ENCODE results near the gene PGBD2. TPM values are rescaled to one million over a fixed set of nuclear protein-coding genes. Genes with fewer than 3 reads are reported as not detected.

Gene PGBD2
- total RNA-seq, 1 donor from 2014 or later: 11.2 TPM

DNA sequence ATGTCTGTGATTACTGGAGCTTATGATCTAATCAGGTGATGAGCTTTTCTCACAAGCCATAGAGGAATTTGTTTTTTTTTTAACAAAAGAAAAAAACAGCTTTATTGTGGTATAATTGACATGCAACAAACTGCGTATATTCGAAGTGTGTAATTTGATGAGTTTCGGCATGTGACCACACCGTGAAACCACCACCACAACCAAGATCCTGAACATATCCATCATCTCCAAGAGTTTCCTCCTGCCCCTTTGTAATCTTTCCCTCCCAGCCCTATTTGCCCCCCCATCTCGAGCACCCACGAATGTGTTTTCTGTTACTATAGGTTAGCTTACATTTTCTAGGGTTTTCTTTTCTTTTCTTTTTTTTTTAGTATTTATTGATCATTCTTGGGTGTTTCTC lies 4.7 kb downstream of the PGBD2 start:
- Histone ChIP-seq H2AFZ (replicated peaks) (no peak overlapping the region), H3K27me3 (no peaks in the 10 kb centered on the region), H3K4me1 (peaks cover 17% of the 10 kb centered on the region), H3K9me3 (ENCODE audit: low read depth) (no peaks in the 10 kb centered on the region), H3K79me2 (ENCODE audit: low read depth) (peaks cover 62% of the 10 kb centered on the region), H3K36me3 (no peaks in the 10 kb centered on the region), H3K4me3 (no peak overlapping the region), H3F3A (ENCODE audit: low read depth) (peaks cover 15% of the 10 kb centered on the region), H3K27ac (no peak overlapping the region), H3K4me2 (no peak overlapping the region), H3K9ac (no peak overlapping the region), H4K20me1 (ENCODE audit: low read depth) (no peaks in the 10 kb centered on the region)
- Mint-ChIP-seq H3K9me3 (peaks cover 9% of the 10 kb centered on the region), H3K27ac (no peak overlapping the region), H3K36me3 (peaks cover 42% of the 10 kb centered on the region), H3K4me3 (no peak overlapping the region), H3K27me3 (ENCODE audit: insufficient read depth, low read depth) (peaks cover 4% of the 10 kb centered on the region), H3K4me1 (peaks cover 24% of the 10 kb centered on the region)
- DNase-seq (ENCODE audit: low spot score): no peak
- TF ChIP-seq EZH2phosphoT487 (IDR thresholded peaks at IDR 0.05): no peak
- TF ChIP-seq EZH2 (IDR thresholded peaks at IDR 0.05): no peak
- TF ChIP-seq, protein P1, sequence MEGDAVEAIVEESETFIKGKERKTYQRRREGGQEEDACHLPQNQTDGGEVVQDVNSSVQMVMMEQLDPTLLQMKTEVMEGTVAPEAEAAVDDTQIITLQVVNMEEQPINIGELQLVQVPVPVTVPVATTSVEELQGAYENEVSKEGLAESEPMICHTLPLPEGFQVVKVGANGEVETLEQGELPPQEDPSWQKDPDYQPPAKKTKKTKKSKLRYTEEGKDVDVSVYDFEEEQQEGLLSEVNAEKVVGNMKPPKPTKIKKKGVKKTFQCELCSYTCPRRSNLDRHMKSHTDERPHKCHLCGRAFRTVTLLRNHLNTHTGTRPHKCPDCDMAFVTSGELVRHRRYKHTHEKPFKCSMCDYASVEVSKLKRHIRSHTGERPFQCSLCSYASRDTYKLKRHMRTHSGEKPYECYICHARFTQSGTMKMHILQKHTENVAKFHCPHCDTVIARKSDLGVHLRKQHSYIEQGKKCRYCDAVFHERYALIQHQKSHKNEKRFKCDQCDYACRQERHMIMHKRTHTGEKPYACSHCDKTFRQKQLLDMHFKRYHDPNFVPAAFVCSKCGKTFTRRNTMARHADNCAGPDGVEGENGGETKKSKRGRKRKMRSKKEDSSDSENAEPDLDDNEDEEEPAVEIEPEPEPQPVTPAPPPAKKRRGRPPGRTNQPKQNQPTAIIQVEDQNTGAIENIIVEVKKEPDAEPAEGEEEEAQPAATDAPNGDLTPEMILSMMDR (IDR thresholded peaks at IDR 0.05): no peak

DNA sequence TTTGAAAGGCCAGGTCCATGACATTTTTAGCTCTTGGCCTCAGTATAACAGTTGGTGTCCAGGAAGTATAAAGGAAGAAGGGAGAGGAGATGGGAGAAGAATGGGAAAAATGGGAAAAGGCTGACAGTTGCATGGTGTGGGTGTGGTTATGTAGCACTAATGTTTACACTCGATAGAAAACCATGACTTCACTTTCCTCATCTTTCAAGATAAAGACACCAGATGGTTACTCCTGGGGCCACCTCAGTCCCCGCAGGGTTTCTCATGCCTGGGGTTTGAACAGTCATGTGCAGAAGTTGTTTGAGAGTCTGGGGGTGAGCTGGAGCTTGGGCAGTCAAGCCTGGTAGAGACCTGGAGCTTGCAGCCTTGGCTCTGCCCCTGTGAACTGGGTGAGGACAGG lies 7.9 kb downstream of the PGBD2 start:
- no peak overlapping the region for H3K9ac ChIP-seq
- TF ChIP-seq EZH2phosphoT487 (IDR thresholded peaks at IDR 0.05): no peak
- TF ChIP-seq, protein P1 (IDR thresholded peaks at IDR 0.05): no peak
- TF ChIP-seq EZH2 (IDR thresholded peaks at IDR 0.05): no peak
- H3K27me3 Mint-ChIP-seq (ENCODE audit: insufficient read depth, low read depth): peaks cover 2% of the 10 kb centered on the region
- no peak overlapping the region for H3K4me3 Mint-ChIP-seq
- H3K9me3 ChIP-seq (ENCODE audit: low read depth): no peaks in the 10 kb centered on the region
- no peaks in the 10 kb centered on the region for H3F3A ChIP-seq (ENCODE audit: low read depth)
- peaks cover 40% of the 10 kb centered on the region for H3K79me2 ChIP-seq (ENCODE audit: low read depth)
- no peaks in the 10 kb centered on the region for H3K27me3 ChIP-seq
- H3K27ac Mint-ChIP-seq: no peak overlapping the region
- H3K4me2 ChIP-seq: no peak overlapping the region
- DNase-seq (ENCODE audit: low spot score): no peak
- no peaks in the 10 kb centered on the region for H3K36me3 ChIP-seq
- H3K9me3 Mint-ChIP-seq: peaks cover 9% of the 10 kb centered on the region
- H3K4me3 ChIP-seq: no peak overlapping the region
- no peak overlapping the region for H2AFZ ChIP-seq (replicated peaks)
- H3K4me1 Mint-ChIP-seq: peaks cover 4% of the 10 kb centered on the region
- no peak overlapping the region for H3K27ac ChIP-seq
- H4K20me1 ChIP-seq (ENCODE audit: low read depth): no peaks in the 10 kb centered on the region
- peaks cover 54% of the 10 kb centered on the region for H3K36me3 Mint-ChIP-seq
- H3K4me1 ChIP-seq: no peaks in the 10 kb centered on the region

DNA sequence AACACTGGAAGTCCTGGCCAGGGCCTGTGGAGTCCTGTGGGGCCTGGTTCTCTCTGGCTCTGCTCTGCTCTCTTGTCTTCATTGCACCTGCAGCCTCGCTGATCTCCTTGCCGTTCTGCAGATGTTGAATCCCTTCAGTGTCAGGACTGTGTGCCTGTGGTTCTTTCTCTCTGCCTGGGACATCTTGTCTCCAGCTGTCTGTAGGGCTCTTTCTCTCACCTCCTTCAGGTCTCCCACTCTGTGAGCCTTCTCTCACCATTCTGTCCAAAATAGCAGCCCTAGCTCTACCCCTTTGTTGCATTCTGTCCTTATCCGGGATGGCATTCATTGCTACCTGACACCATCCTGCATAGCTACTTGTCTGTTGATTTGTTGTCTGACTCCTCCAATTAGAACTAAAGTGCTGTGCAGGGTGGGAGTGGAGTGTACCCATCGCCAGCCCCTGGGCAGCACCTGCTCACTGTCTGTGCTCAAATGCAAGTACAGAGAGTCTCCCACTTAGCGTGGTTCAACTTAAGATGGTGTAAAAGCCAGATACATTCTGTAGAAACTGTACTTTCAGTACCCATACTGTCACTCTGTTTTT lies 8.9 kb downstream of the PGBD2 start:
- Histone ChIP-seq H3K36me3 (peaks cover 8% of the 10 kb centered on the region), H3K27ac (no peak overlapping the region), H3K4me2 (no peak overlapping the region), H3K9ac (no peak overlapping the region), H3K27me3 (no peaks in the 10 kb centered on the region), H3K79me2 (ENCODE audit: low read depth) (peaks cover 30% of the 10 kb centered on the region), H4K20me1 (ENCODE audit: low read depth) (no peaks in the 10 kb centered on the region), H3K9me3 (ENCODE audit: low read depth) (no peaks in the 10 kb centered on the region), H2AFZ (replicated peaks) (no peak overlapping the region), H3K4me3 (no peak overlapping the region), H3K4me1 (no peaks in the 10 kb centered on the region), H3F3A (ENCODE audit: low read depth) (no peaks in the 10 kb centered on the region)
- TF ChIP-seq EZH2 (IDR thresholded peaks at IDR 0.05) (no peak), EZH2phosphoT487 (IDR thresholded peaks at IDR 0.05) (no peak)
- TF ChIP-seq, protein P1 (IDR thresholded peaks at IDR 0.05): no peak
- Mint-ChIP-seq H3K4me1 (no peaks in the 10 kb centered on the region), H3K27me3 (ENCODE audit: insufficient read depth, low read depth) (peaks cover 2% of the 10 kb centered on the region), H3K4me3 (no peak overlapping the region), H3K27ac (no peak overlapping the region), H3K36me3 (peaks cover 55% of the 10 kb centered on the region), H3K9me3 (peaks cover 9% of the 10 kb centered on the region)
- DNase-seq (ENCODE audit: low spot score): no peak

Data from neural progenitor cell (in vitro differentiated cells).